ENCODE results near the gene CDK14.

- TF ChIP-seq CTCF (conservative IDR thresholded peaks at IDR 0.05), result no peak
- no peak for TF ChIP-seq EZH2 (IDR thresholded peaks at IDR 0.05; ENCODE audit: low read depth)
Measured at GRCh38 chr7:90833443-90833842, 237.3 kb downstream of the CDK14 start.
